Ammon's horn (tissue), 1 donor: ENCODE data around the gene KRTAP1-3.
"Not testable (repeated sequence)": the region's sequence is repeated elsewhere in the genome, so short reads cannot be mapped to it uniquely, and the experiment has no call there.

Source experiments
- DNase-seq: peaks from one replicate; pipeline ENCODE4 v3.0.0-alpha.2; 2016; ENCODE audit warnings: low spot score

The KRTAP1-3 gene

DNA sequence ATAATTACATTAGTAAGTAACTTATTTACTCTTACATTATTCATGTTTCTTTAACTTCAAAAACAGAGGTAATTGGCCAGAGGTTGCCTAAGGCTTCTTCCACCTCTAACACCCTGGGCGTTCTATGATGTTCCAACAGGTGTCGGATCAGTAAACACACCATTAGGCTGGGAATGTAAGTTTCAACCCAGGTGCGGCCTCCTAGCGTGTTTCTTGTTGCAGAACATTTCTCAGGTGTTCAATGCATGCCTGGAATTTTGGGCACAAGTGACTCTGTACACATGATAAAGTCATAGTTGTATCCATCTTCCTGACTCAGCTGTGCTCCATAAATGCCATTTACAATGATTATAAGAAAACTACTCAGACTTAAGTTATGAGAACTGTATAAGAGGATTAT is 19.4 kb upstream of the KRTAP1-3 start:
- DNase-seq: no peak

DNA sequence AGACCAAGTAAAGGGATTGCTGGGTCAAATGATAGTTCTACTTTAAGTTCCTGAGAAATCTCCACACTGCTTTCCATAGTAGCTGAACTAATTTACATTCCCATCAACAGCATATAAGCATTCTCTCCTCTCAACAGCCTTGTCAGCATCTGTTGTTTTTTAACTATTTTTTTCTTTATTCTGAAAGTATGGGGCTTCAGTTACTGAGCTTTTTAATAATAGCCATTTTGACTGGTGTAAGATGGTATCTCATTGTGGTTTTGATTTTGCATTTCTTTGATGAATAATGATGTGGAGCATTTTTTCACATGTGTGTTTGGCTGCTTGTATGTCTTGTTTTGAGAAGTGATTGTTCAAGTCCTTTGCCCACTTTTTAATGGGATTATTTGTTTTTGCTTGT is 17.9 kb upstream of the KRTAP1-3 start:
- no peak for DNase-seq

DNA sequence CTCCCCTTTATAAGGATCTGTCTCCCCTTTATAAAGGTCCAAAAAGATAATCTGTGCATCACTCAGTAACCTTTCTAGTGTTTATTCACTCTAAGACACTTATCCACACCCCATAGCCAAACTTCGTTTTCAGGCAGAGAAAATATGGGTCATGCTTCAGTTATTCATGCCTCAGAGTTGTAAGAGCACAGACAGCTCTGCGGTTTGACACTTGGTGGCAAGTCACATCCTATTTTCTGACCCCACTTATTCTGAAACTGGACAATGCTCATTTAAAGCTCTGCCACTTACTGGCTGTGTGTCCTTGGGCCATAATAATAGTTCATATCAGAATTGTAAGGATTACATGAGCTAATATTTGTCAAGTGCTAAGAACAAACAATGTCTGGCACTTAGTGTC is 14.4 kb upstream of the KRTAP1-3 start:
- no peak for DNase-seq

DNA sequence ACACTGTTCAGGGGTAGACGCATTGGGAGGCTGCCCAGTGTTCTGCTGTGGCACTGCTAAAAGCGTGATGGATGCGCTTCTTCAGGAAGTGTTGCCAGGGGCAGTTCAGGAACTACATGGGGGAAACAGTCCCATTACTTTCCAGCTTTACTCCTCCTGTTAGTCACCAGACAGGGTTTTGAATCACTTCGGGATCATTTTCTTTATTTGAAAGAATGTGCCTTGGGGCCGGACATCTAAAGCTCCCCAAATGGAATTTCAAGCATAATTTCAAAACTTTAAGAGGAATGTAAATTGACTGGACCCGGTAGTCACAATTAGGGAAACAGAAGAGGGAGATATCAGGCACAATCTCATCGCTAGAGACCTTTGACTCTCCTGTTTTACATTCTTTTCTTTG is 13.8 kb upstream of the KRTAP1-3 start:
- DNase-seq: no peak

DNA sequence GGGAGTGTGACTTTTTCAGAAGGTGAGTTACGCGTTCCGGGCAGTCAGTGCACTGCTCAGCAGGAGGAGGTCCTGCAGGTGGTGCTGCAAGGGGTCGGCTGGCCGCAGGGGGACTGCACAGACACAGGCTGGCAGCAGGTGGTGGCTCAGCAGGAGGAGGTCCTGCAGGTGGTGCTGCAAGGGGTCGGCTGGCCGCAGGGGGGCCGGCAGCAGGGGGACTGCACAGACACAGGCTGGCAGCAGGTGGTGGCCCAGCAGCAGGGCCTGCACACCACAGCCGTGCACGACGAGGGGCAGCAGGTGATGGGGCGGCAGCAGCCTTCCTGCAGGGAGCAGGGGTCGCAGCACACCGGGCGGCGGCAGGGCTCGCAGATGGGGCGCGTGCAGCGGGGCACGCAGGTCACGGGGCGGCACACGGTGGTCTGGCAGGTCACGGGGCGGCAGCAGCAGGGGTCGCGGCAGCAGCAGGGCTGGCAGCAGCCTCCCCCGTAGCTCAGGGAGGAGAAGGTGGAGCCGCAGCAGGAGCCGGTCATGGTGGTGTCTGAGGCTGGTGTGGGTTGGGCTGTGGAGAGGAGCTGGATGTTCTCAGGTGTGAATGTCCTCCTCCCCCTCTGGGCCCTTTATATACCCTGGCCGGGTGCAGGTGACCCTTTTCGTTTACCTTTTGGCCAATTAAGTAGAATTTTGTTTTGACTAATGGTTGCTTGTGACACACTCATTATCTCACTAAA is 12.2 kb upstream of the KRTAP1-3 start, which contains the start of gene KRTAP2-1:
TSS of gene KRTAP2-1 (minus strand) at position 582 of the 731 bp plus-strand sequence. CDS start at position 533, 49 bp downstream.
- DNase-seq: not testable (repeated sequence)

DNA sequence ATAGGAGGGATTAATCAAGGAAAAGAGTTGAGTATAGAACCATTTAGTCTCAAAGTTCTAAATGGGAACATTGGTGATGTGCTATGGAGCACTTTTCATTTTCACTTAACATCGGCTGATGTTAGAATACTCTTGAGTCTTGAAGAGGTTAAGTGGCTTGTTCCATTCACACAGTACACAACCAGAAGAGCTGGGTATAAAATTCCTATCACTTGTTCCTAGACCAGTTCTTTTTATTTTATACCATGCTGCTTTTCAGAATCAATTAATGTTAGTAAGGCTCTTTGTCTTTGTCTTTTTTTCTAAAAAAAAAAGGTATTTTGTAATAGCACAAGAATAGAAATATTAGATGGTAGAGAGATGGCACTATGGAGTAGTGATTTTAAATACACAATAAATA is 8.3 kb upstream of the KRTAP1-3 start:
- no peak for DNase-seq

DNA sequence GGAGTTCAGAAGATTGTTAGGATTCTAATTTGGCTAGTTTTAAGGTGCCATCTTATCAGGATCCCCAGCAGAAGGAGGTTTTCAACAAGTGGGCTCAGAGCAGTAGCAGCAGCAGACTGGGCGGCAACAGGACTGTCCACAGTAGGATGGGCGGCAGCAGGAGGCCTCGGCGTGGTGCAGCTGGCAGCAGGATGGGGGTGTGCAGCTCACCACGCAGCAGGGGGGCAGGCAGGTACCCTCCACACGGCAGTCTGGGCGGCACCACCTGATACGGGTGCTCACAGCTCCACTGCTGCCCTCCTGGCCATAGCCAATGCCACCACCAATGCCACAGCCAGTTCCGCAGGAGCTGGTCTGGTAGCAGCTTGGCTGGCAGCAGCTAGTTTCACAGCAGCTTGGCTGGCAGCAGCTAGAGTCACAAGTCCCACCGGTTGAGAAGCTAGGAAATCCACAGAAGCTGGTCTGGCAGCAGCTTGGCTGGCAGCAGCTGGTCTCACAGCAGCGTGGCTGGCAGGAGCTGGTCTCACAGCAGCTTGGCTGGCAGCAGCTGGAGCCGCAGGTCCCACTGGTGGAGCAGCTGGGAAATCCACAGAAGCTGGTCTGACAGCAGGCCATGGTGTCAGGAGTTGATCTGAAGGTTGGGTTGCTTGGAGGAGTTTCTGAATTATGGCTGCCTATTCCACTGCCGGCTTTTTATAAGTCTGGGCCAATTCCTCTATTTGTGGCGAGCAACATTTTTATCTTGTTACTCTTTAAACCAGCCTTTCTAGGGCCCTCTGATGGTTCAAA is 6.3 kb upstream of the KRTAP1-3 start, which contains the start of gene KRTAP1-1:
TSS of gene KRTAP1-1 (minus strand) at position 668 of the 789 bp plus-strand sequence. CDS start at position 615, 53 bp downstream.
- not testable (repeated sequence) for DNase-seq

DNA sequence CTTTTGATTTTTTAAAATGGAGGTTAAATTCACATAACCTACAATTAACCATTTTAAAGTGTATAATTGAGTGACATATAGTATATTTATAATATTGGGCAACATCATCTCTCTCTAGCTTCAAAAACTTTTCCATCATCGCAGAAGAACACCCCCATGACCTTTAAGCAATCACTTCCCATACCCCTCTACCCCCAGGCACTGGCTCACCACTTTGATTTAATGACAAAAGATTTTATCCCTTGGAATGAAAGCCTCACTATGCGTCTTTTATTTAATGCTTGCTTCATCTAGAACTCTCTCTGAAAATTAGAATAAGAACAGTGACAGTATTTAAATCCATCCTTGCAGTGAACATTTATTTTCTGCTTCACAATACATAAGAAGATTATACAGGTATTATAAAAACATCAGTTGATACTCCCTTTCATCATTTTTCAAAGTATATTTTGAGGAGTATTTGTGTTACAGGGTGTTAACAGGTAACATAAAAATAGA is 3.2 kb upstream of the KRTAP1-3 start:
- no peak for DNase-seq

DNA sequence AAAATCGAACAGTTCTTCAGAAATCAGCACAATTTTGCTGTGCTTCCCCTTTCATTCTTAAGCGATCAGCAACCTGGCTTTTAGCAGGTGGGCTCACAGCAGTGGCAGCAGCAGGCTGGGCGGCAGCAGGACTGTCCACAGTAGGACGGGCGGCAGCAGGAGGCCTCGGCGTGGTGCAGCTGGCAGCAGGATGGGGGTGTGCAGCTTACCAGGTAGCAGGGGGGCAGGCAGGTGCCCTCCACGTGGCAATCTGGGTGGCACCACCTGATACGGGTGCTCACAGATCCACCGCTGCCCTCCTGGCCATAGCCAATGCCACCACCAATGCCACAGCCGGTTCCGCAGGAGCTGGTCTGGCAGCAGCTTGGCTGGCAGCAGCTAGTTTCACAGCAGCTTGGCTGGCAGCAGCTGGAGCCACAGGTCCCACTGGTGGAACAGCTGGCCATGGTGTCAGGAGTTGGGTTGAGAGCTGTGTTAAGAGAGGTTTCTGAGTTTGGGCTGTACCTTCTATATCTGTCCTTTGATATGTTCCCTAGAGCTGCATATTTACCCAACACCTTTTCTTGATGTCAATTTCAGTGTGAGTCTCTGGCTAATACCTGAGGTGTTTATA is 4.9 kb downstream of the KRTAP1-3 start, which contains the start of gene KRTAP1-4:
TSS of gene KRTAP1-4 (minus strand) at position 563 of the 613 bp plus-strand sequence. CDS start at position 446, 117 bp downstream.
- no peak for DNase-seq

DNA sequence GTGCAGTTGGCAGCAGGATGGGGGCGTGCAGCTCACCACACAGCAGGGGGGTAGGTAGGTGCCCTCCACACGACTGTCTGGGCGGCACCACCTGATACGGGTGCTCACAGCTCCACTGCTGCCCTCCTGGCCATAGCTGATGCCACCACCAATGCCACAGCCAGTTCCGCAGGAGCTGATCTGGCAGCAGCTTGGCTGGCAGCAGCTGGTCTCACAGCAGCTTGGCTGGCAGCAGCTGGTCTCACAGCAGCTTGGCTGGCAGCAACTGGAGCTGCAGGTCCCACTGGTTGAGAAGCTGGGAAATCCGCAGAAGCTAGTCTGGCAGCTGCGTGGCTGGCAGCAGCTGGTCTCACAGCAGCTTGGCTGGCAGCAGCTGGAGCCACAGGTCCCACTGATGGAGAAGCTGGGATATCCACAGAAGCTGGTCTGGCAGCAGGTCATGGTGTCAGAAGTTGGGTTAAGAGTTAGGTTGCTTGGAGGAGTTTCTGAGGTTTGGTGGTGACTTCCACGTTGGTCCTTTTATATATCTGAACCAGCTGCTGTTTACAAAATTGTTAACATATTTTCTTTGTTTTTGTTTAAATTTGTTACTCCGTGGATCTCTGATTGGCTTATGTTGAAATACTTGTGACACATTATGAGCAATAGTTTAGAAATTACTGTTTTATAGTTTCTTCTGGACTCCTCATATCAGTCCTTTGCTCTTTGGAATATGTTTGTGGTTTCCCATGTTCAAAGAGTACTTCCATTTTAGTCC is 7.8 kb downstream of the KRTAP1-3 start, which contains the start of gene KRTAP1-5:
TSS of gene KRTAP1-5 (minus strand) at position 494 of the 757 bp plus-strand sequence. CDS start at position 441, 53 bp downstream.
- no peak for DNase-seq

DNA sequence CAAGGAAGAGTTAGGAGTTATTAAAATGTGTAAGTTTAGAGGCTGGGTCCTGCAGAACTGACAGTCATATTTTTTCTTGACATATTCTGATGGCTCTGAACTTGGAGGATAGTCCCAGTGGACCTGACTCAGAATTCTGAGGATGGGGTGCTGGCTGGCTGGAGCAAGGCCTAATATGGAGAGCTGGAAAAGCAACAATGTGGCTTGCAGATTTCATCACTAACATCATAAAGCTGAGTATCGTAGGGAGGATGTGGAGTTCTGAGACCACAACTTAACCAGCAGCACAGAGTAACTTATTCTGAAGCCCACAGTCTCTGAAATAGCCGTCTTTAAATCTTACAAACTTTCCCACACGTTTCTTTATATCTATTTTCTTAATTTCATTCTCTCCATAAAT is 10.0 kb downstream of the KRTAP1-3 start:
- DNase-seq: no peak

DNA sequence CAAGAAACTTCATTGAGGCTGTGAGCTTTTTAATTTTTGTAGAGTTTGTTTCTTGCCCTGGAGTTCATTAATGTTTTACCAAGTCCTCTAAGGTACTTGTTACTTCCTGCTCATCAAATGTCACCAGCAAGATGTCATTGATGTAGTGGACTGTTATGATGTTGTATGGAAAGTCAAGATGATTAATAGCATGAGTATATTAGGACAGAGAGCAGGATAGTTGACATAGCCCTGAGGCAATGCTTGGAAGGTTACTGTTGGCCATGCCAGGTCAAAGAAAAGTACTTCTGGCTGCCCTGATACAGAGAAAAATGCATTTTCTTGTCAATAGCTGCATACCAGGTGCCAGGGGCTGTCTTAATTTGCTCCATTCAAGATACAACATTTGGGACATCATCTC is 14.3 kb downstream of the KRTAP1-3 start:
- DNase-seq: no peak

DNA sequence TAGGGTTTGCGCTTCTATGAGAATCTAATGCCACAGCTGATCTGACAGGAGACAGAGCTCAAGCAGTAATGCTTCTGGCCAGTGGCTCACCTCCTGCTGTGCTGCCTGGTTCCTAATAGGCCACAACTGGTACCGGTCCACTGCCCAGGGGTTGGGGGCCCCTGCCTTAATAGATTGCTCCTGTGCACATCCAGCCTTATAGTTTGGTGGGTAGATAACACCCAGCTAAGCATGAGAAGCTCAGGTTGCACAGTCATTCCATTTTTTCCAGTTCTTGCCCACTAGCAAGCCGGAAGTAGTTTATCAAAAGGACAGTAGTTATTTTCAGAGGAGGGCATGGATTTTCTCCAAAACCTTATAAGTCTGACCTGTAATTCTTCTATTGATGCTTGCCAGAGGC is 15.3 kb downstream of the KRTAP1-3 start:
- DNase-seq: no peak

DNA sequence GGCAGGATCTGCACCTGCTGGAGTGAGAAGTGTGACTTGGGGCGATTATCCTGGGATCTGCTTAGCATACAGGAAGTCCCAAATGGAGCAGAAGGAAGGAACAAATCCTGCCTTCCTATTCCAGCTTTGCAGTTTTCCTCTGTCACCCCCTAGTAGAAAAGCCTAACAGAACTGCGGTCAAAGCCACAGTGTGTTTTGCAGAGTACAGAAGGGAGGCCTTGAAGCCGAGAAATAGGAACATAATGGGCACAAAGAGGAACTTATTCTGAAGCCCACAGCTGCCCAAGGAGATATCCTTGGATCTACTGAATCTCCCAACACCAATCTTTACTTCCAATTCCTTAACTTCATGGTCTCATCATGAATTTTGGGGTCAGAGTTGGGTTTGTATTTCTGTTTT is 16.1 kb downstream of the KRTAP1-3 start:
- no peak for DNase-seq

DNA sequence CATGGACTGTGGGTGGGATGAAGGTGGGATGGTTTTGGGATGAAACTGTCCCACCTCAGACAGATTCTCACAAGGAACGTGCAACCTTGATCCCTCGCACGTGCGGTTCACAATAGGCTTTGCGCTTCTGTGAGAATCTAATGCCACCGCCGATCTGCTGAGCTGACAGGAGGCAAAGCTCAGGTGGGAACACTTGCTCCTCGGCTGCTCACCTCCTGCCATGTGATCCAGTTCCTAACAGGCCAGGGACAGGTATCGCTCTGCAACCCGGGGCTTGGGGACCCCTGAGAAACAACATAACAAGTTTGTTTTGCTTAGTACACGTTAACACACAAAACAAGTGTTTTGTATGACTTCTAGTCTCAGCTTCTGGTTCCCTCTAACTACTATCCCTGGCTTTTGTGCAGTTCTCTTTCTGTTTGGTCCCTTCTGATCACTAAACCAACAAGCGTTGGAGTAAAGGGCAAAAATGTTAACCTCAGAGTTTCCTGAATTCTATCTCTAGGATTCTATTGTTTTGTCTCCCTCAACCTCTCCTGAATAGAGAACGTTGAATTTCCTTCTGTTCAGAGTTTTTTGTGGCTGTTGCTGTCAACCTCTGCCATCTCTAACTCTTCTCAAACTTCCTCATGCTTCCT is 18.0 kb downstream of the KRTAP1-3 start:
- DNase-seq: no peak

DNA sequence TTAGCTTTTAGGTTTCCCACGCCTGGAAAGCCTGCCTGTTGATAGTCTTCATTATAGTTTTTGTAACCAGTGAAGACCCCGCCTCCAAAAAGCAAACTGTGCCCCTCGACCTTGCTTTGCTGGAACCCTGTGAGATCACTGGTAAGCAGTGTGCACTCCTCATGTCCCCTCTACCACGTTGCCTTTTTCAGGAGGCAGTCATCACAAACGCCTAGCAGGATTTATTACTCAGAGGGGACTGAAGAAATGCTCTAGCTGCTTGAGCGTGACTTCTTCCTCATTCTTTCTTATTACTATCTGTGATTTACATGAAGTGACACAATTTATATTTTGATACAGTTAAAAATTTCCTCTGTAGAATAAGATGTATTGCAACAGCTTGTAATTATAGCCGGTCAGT is 19.2 kb downstream of the KRTAP1-3 start:
- DNase-seq: no peak

DNA sequence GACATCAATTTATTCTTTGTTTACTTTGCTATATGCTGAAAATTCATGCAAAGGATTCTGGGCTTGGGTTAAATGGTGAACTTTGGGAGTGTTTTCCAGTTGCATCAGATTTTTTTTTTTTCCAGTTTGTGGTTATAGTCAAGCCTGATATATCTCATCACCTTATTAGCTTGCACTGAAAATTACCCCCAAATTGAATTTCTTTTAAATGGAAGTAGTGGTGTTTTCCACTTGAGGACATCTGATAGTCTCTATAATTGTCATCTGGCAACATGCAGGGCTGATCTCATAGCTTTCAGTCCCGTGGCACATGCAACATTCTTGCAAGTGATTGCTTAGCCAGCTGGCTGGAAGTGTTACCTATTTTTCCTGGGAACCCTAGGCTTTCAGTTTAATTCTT is 21.1 kb downstream of the KRTAP1-3 start:
- DNase-seq: no peak

DNA sequence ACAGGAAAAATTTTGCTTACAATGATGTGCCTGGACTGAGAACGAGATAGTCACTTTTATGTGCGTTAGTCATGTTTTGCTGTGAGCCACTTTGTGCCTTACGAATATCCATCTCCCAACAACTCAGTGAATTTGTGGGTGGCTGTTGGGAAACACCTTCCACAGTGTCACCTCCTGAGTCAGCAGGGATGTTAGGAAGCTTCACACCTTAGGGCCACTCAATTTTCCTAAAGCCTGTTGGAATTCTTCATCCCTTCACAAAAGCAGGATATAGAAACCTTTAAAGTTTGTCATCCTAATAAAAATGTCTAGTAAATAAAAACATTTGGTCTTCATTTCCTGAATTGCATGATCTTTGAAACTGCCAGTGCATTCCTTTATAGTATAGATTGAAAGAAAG is 21.5 kb downstream of the KRTAP1-3 start:
- no peak for DNase-seq

DNA sequence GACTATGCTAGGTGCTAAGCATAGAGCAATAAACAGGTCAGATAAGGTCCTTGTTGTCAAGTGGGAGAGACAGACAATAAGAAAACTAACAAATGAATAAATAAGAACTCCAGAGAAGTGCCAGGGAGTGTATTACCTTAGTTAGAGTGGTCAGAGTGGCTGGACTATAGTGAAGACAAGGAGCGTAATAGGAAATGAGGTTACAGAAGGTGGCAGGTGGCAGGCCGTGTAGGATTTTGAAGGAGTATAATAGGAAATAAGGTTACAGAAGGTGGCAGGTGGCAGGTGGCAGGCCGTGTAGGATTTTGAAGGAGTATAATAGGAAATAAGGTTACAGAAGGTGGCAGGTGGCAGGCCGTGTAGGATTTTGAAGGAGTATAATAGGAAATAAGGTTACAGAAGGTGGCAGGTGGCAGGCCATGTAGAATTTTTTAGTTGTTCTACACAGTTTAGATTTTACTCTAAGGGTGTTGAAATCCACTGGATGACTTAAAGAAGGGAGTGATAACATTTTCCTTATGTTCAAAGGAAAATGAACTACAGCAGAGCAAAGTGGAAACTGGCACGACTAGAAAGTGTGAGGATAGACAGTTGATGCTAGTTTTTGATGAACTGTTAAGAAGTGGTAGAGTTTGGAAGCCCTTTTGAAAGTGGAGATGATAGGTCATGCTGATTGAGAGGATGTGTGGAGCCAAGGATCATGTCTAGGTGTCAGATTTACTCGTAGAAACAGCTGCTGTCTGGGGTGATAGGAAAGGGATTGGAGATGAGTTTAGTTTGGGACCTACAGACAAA is 22.2 kb downstream of the KRTAP1-3 start:
- DNase-seq: no peak

DNA sequence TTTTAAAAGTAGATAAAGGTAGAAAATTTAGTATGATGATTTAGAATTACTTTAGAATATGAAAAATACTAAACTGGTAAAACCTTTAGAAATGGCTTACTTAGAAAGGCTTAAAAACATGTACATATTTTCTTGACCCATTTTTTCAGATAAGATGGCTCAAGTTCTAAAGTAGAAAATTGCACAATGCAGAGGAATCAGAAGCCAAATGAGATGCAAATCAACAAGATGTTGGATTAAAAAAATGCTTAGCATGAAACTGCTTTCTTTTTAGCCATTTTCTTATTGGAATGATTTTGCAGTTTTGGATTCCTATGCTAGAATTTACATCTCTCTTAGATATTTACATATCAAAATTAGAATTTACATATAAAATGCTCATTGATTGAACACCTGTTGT is 24.2 kb downstream of the KRTAP1-3 start:
- DNase-seq: no peak
